Urinary bladder (tissue), 4 donors: ENCODE data around the gene SEC24C. TPM values are rescaled to one million over a fixed set of nuclear protein-coding genes. Genes with fewer than 3 reads are reported as not detected.

Experiments
- DNase-seq: peaks from one replicate; pipeline ENCODE4 v3.0.0-alpha.2; 2015; ENCODE audit errors: extremely low spot score
- H3K27ac ChIP-seq: one replicate; pipeline ENCODE4 v1.5.1; 2013; ENCODE audit warnings: low read depth, mild to moderate bottlenecking, moderate library complexity
- H3K36me3 ChIP-seq: one replicate; pipeline ENCODE4 v1.6.1; 2013; ENCODE audit warnings: mild to moderate bottlenecking, moderate library complexity; ENCODE audit not compliant: insufficient read depth
- H3K4me1 ChIP-seq: one replicate; pipeline ENCODE4 v1.6.1; 2013; ENCODE audit warnings: mild to moderate bottlenecking, moderate library complexity; ENCODE audit not compliant: insufficient read depth
- H3K4me3 ChIP-seq: one replicate; pipeline ENCODE4 v1.5.1; 2013; ENCODE audit warnings: low read depth, low read length
- WGBS: extraction: QIAGEN DNeasy Blood & Tissue Kit; methylation state at CpG from one replicate; pipeline ENCODE4 v1.1.7; 2013; 5-methylcytosine and 5-hydroxymethylcytosine counted together
- polyA plus RNA-seq: library from polyadenylated mRNA; stranded (reverse); fragments of 200-250 nt; gene quantifications from one replicate; pipeline ENCODE4 v1.2.3, GENCODE V29; 2013
- total RNA-seq: library from RNA; depleted of rRNA; stranded (reverse); fragments of >200 nt; gene quantifications from one replicate; pipeline ENCODE4 v1.2.3, GENCODE V29; 2014
- donor health status: healthy with polysubstance abuse.
- donor health status: healthy.

The SEC24C gene
- total and polyA plus RNA-seq, 2 donors, result 37.2 to 47.6 TPM

GRCh38 chr10:73769396-73769795, 25.2 kb downstream of the SEC24C start:
- Histone ChIP-seq H3K36me3 (no peaks in the 10 kb centered on the region), H3K4me3 (no peak overlapping the region), H3K4me1 (no peaks in the 10 kb centered on the region), H3K27ac (no peak overlapping the region)
- DNase-seq, result no peak
- 92% methylated on average over 5 of the region's 5 CpGs for WGBS

DNA sequence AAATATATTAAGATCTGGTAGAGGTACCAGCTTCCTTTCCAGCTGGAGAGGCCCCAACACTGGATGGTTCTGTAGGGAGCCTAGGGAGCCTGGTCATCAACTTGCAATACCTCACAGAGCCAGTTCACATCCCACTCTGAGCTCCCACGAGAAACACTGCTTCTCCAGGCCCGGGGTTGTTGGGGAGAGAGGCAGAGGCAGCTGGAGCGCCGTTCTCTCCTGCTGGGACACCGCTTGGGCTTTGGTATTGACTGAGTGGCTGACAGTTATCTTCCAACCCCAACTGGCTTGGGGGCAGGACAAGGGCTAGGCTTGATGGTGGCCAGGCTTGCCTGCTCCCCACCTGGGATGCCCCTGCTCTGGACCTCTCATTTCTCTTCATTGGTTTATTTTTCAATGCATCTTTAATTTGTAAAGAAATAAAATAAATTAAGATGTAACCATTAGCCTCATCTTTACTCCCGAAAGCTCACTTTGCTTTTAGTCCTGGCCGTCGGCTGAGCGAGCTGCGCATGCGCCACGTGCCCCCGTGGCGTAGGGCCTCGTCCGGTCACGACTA, 27.6 kb downstream of the SEC24C start:
- Histone ChIP-seq H3K36me3 (no peaks in the 10 kb centered on the region), H3K4me1 (no peaks in the 10 kb centered on the region), H3K4me3 (peak overlapping the region; percentile 72), H3K27ac (peak overlapping the region; percentile 98)
- WGBS, result 15% methylated on average over 17 of the region's 17 CpGs
- no peak for DNase-seq

- no peaks in the 10 kb centered on the region for H3K36me3 ChIP-seq
- peak overlapping the region; percentile 98 for H3K27ac ChIP-seq
- under 1% methylated on average over 101 of the region's 101 CpGs for WGBS
- peak overlapping the region; percentile 72 for H3K4me3 ChIP-seq
- H3K4me1 ChIP-seq, result no peaks in the 10 kb centered on the region
- no peak for DNase-seq
Measured at GRCh38 chr10:73772281-73773151, 28.3 kb downstream of the SEC24C start.

DNA sequence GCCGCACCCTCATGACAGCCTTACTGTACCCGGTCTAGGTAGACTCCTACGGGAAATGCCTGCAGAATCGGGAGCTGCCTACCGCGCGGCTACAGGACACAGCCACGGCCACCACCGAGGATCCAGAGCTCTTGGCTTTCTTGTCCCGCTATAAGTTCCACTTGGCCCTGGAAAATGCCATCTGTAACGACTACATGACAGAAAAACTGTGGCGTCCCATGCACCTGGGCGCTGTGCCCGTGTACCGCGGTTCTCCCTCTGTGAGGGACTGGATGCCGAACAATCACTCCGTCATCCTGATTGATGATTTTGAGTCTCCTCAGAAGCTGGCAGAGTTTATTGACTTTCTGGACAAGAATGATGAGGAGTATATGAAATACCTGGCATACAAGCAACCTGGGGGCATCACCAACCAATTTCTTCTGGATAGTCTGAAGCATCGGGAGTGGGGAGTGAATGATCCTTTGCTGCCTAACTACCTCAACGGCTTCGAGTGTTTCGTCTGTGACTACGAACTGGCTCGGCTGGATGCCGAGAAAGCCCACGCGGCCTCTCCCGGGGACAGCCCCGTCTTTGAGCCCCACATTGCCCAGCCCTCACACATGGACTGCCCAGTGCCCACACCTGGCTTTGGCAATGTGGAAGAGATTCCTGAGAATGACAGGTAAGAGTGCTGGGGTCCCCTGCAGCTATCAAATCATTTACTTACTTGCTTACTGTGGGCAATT, 29.1 kb downstream of the SEC24C start:
- H3K4me1 ChIP-seq, result no peaks in the 10 kb centered on the region
- DNase-seq, result no peak
- H3K27ac ChIP-seq, result peak overlapping the region; percentile 98
- H3K4me3 ChIP-seq, result peak overlapping the region; percentile 72
- 1% methylated on average over 29 of the region's 29 CpGs for WGBS
- no peaks in the 10 kb centered on the region for H3K36me3 ChIP-seq

DNA sequence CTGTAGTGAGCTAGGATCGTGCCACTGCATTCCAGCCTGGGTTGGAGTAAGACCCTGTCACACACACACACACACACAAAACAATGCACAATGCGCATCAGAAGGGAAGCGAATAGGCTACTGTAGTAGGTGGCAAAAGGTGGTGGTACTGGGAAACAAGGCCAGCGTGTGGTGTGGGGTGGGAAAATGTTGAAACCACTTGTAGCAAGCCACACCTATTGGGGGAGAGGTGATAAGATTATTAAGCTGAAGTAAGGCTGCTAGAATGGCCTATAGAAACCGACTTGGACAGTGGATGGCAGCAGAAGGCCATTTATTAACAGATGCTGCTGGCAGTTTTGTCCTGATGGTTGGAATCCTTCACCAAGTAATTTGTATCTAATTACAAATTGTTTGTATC, 30.5 kb downstream of the SEC24C start:
- 29% methylated on average over 5 of the region's 5 CpGs for WGBS
- H3K36me3 ChIP-seq, result peaks cover 2% of the 10 kb centered on the region
- H3K27ac ChIP-seq, result no peak overlapping the region
- no peaks in the 10 kb centered on the region for H3K4me1 ChIP-seq
- DNase-seq, result no peak
- H3K4me3 ChIP-seq, result no peak overlapping the region

DNA sequence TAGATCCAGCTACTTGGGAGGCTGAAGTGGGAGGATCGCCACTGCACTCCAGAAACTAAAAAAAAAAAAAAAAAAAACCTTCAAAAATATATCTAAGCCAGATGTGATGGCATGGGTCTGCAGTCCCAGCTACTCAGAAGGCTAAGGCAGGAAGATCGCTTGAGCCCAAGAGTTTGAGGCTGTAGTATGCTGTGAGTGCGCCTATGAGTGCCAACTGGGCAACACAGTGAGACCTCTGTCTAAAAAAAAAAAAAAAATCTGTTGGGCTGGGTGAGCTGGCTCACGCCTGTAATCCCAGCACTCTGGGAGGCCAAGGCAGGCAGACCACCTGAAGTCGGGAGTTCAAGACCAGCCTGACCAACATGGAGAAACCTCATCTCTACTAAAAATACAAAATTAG, 34.8 kb downstream of the SEC24C start:
- peaks cover 2% of the 10 kb centered on the region for H3K36me3 ChIP-seq
- 91% methylated on average over 5 of the region's 5 CpGs for WGBS
- no peaks in the 10 kb centered on the region for H3K4me1 ChIP-seq
- no peak overlapping the region for H3K27ac ChIP-seq
- no peak for DNase-seq
- H3K4me3 ChIP-seq, result no peak overlapping the region

- Histone ChIP-seq H3K27ac (no peak overlapping the region), H3K4me1 (no peaks in the 10 kb centered on the region), H3K36me3 (peaks cover 2% of the 10 kb centered on the region), H3K4me3 (no peak overlapping the region)
- WGBS, result 72% methylated on average over 3 of the region's 3 CpGs
- no peak for DNase-seq
Measured at GRCh38 chr10:73779539-73780197, 35.5 kb downstream of the SEC24C start.

GRCh38 chr10:73780301-73780700, 36.1 kb downstream of the SEC24C start:
- Histone ChIP-seq H3K4me1 (no peaks in the 10 kb centered on the region), H3K27ac (no peak overlapping the region), H3K4me3 (no peak overlapping the region), H3K36me3 (peaks cover 2% of the 10 kb centered on the region)
- WGBS, result 71% methylated on average over 5 of the region's 5 CpGs
- DNase-seq, result no peak

GRCh38 chr10:73780966-73781365, 36.8 kb downstream of the SEC24C start:
- peaks cover 2% of the 10 kb centered on the region for H3K36me3 ChIP-seq
- no peak for DNase-seq
- no peaks in the 10 kb centered on the region for H3K4me1 ChIP-seq
- WGBS, result 27% methylated on average over 11 of the region's 11 CpGs
- no peak overlapping the region for H3K27ac ChIP-seq
- H3K4me3 ChIP-seq, result peak overlapping the region; percentile 77

GRCh38 chr10:73781548-73781878, 37.3 kb downstream of the SEC24C start:
- under 1% methylated on average over 14 of the region's 14 CpGs for WGBS
- Histone ChIP-seq H3K36me3 (peaks cover 2% of the 10 kb centered on the region), H3K27ac (peak overlapping the region; percentile 87), H3K4me1 (no peaks in the 10 kb centered on the region), H3K4me3 (peak overlapping the region; percentile 77)
- no peak for DNase-seq

- H3K4me1 ChIP-seq, result no peaks in the 10 kb centered on the region
- peak within 1 kb of the TSS; percentile 77 for H3K4me3 ChIP-seq
- H3K27ac ChIP-seq, result peak within 1 kb of the TSS; percentile 87
- peaks cover 2% of the 10 kb centered on the region for H3K36me3 ChIP-seq
- peak; percentile 80 for DNase-seq
- WGBS, result under 1% methylated on average over 57 of the region's 57 CpGs
Measured at GRCh38 chr10:73781879-73782748, 37.9 kb downstream of the SEC24C start, which contains the start of gene CHCHD1. CHCHD1 (plus strand) TSS chr10:73782048; CDS start chr10:73782076, 28 bp downstream.

DNA sequence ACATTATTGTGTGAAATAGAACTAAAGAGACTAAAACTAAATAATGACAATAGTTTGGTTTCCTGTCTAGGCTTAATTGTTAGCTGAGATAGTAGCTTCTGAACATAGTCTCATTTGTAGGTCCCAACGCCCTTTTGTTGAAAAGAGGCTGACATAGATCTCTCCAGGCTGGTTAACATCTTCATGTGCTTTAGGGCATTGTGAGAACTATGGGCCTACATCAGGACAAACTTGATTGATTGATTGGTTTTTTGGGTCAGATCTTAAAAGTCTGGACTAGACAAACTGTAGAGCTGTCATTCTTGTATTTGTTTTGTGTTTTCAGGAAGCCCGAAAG, 38.5 kb downstream of the SEC24C start:
- WGBS, result 49% methylated on average over 2 of the region's 2 CpGs
- H3K36me3 ChIP-seq, result peaks cover 2% of the 10 kb centered on the region
- H3K4me3 ChIP-seq, result peak overlapping the region; percentile 77
- no peak for DNase-seq
- no peak overlapping the region for H3K27ac ChIP-seq
- H3K4me1 ChIP-seq, result no peaks in the 10 kb centered on the region
